GM19035 (cell line): Measurements from ENCODE around the gene UBE2J2.

Source experiments
- ATAC-seq: cut with Tn5 transposase; IDR thresholded peaks from one replicate; pipeline ENCODE4 v1.9.1; 2021; ENCODE audit not compliant: unreplicated experiment

UBE2J2 gene

DNA sequence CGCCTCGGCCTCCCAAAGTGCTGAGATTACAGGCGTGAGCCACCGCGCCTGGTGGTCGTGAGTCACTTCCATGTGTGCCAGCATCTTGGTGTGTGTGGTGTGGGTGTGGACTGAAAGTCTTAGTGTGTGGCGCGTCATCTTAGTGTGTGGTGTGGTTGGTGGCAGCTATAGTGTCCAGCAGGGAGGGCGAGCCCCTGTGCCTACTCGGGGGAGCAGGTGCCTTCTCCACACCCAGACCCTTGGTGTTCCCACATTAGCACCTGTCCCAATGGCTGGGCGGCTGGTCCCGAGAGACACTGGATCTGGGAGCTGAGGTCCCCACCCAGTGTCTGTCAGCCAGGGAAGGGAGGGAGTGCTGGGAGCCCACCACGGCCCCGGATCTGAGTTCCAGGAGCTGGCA lies 9.3 kb upstream of the UBE2J2 start:
- ATAC-seq: no peak

DNA sequence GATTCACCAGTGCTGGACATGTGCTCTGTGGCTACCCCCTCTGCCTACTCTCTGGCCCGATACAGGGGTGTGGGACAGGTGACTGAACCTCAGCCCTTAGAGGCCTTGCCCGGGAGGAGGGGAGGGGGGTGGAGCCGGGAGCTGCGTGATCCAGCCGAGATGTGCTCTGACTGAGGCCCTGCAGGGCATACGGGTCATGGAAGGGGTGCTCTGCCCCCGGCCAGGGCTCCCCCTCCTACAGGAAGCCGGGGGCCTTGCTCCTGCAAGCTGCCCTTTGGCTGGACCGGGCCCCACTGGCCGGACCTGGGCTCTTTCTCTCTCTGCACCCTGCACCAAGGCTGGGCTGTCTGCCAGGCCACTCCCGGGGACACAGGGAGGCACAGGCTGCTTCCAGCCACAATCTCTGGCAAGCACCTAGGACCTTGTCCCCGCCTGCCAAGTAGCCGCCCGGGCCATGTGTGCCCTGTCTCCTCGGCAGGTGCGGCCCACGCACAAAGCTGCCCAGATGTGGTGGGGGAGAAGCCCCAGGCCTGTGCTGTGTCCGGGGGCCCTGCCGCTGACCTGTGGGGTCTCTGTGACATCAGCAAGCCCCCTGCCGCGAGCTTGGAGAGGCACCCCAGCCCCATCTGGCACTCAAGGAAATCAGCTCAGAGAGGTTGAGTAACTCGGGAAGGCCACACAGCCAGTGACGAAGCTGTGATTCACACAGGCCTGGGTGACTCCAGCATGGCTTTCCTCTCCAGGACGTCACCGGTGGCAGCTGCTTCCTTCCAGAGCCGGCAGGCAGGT lies 8.1 kb upstream of the UBE2J2 start:
- no peak for ATAC-seq

DNA sequence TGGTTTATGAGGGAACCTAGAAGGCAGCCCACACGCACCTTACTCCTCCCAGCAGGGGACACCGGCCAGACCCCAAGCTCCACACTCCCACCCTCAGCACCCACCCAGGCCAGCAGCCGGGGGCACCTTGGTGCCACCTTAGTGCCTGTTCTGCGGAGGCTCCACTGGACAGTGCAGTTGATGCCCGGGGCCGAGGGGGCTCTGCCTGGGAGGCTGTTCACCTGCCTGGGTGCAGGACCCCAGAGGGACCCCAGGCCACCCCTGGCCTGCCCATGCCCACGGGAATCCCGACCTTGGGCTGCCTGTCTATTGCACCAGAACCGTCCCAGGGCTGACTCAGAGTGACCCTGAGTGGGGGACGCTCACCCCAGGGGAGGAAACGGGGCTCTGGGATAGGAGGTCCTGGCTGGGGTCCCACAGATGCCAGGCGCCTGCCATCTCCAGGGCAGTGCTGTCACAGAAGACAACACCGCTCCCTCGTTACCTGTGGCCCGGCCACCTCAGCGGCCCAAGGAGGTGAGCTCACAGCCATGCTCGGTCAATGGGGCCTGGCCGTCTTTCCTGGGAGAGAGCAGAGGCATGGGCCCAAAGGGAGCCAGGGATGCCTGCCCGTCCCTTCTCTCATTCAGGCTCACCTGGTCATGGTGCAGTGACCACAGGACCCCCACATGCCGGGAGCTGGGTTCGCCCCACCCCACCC lies 7.3 kb upstream of the UBE2J2 start:
- no peak for ATAC-seq

DNA sequence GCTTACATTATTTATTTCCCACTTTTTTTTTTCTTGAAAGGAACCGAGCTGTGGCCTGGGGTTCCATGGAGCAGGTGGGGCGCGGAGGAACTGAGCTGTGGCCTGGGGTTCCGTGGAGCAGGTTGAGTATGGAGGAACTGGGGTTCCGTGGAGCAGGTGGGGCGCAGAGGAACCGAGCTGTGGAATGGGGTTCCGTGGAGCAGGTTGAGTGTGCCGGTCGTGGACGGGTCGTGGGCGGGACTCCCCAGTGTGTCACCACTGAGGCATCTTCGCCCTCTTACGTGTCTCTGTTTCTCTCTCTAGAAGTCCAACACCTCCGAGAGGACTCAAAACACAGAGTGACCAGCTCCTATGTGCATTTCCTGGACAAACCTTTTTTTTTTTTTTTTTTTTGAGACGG lies 5.4 kb upstream of the UBE2J2 start:
- ATAC-seq: no peak

DNA sequence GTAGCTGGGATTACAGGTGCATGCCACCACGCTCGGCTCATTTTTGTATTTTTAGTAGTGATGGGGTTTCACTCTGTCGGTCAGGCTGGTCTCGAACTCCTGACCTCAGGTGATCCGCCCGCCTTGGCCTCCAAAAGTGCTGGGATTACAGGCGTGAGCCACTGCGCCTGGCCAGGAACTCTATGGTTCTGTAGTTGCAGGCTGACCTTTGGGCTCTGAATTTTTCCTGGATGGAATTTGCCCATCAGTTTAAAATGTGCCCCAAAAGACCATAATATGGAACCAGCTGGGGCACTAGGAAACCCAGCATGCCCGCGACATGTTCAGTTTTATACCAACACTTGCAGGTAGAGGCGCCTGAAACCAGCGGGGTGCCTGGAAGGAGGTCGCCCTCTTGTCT lies 5.0 kb upstream of the UBE2J2 start:
- no peak for ATAC-seq

DNA sequence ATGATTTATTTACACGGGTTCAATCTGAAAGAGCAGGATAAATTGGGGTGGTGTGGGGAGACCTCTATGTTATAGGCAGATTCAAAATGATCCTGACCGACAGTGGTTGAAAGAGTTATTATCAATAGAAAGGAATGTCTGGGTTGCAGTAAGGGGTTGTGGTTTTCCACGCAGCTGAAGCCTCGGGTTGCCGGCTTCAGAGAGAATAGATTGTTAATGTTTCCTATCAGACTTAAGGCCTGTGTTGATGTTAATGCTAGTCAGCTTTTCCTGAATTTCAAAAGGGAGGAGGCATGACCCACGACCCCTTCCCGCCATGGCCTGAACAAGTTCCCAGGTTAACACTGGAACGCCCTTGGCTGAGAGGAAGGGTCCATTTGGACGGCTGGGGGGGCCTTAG lies 2.2 kb upstream of the UBE2J2 start:
- ATAC-seq: no peak

DNA sequence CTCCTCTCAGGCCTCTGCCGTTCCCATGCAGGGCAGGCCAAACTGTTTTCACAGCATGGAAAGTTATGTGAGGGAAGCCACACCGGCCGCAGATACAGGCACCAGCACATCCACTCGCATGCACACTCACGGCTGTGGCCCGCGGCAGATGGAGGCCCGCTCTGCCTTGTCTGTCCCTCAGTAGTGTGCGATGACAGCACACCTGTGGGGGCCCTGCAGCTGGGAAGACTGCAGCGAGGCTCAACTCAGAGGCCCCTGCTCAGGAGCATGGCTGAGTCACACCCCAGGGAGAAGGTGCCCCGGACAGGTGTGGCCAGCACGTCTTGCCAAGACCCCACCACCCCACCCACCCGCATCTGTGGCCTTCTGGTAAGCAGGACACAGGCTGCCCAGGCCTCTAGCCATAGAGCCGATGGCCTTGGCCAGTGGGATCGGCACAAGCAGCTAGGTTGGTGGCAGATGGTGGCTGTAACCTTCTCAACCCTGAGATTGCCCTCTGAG lies 1.3 kb upstream of the UBE2J2 start:
- no peak for ATAC-seq

DNA sequence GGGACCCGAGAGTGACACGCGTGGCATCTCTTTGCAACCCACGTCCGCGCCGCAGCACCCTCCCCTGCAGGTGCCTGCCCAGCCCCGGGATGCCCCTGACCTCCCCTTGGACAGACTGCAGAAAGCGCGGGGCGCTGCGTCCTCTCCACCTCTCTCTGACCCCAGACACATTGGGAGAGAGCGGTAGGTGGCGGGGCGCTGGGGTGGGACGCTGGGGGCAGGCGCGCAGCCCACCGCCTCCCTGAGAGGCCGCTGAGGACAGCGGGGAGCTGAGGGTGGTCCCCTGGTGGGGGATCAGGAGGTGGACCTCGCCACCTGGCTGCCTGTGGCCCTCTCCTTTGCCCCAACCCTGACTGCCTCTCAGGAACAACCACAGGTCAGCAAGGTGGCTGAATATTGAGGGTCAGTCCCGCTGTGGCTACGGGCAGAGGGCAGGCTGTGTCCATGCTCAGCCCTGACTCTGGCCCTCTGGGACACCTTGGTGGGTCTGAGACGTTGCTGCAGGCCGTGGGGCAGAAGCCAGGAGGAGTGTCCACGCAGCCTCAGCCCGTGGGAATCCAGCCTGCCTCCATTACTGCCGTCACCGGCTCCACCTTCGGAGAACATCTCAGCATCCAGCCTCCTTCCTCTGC lies 761 bp upstream of the UBE2J2 start:
- peak; percentile 9 for ATAC-seq

DNA sequence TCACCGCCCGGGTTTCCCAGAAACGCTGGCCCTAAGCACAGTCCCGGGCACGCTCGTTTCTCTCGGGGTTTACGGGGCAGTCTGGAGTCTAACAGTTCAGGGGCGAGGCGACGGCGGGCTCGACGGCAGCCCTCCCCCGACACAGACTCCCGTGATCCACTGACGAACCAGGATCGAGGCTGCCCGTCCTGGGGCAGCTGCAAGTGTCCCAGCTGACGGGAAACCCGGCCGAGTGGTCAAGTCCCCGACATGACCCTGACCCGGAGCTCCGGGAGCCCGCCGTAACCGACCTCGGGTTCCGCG lies 494 bp downstream of the UBE2J2 start:
- ATAC-seq: peak; percentile 4

DNA sequence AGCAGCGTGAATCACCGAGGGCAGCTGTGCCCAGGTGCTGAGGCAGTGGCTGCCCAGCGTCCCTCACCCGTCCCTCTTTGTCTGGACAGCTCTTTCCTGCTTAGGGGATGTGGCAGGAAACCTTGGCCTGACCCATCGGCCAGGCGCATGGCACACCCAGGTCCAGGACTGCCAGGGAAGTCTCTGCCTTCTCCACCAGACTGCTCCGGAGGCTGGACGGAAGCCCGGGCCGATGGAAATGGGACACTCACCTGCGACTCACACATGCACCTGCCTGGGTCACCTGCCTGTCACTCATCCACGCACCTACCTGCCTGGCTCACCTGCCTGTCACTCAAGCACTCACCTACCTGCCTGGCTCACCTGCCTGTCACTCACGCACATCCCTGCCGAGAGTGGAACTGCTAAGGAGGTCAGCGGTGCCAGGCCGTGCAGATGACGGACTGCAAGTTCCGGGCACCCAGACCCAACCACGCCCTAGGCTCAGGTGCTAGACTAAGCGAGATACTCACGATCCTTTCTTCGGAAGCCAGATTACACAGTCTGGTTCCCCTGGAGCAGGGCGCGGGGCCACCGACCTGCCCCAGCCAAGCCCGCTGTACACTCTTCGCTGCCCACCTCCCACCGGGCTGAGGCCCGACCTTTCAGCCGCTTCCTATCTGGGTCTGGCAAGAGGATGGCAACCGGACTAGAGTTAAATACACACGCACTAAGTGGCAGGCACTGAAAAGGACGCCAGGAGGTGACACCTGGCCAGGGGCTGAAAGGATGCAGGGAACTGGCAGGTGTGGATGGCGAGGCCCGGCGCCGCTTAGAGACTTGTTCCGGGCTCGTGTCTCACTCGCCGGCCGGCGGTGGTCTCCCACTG lies 1.1 kb downstream of the UBE2J2 start:
- no peak for ATAC-seq

DNA sequence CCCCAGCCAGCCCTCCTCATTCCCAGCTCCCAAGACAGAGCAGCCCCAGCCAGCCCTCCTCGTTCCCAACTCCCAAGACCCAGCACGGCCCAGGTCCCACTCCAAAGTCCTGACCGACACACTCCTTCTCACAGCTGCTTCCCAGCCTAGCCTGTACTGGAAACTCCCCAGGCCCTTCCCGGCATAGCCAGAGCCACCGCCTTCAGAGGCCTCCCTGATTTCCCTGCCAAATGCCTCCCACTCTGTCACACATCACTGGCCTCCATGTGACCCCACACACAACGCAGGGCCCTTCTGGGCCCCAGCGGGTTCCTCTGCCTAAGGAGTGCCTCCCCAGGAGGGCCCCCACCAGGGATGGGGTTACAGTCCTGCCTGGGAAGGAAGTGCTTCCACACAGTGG lies 2.8 kb downstream of the UBE2J2 start:
- ATAC-seq: no peak

DNA sequence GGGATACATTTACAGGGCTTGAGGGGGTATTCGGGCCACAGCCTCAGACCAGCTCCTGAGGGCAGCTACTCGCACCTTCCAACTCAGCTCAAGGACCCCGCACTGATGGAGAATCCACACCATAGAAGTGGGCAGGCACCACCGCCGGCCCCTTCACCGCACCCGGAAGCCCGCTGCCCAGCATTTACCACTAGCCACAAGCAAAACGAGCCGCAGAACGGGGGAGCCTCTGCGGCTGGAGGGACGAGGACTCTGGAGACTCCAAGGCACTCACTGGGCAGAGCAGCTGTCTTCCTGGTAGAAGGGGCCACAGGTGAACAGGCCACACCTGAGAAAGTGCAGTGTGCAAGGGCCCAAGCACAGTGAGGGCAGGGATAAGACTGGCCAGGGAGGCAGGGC lies 5.4 kb downstream of the UBE2J2 start:
- no peak for ATAC-seq

DNA sequence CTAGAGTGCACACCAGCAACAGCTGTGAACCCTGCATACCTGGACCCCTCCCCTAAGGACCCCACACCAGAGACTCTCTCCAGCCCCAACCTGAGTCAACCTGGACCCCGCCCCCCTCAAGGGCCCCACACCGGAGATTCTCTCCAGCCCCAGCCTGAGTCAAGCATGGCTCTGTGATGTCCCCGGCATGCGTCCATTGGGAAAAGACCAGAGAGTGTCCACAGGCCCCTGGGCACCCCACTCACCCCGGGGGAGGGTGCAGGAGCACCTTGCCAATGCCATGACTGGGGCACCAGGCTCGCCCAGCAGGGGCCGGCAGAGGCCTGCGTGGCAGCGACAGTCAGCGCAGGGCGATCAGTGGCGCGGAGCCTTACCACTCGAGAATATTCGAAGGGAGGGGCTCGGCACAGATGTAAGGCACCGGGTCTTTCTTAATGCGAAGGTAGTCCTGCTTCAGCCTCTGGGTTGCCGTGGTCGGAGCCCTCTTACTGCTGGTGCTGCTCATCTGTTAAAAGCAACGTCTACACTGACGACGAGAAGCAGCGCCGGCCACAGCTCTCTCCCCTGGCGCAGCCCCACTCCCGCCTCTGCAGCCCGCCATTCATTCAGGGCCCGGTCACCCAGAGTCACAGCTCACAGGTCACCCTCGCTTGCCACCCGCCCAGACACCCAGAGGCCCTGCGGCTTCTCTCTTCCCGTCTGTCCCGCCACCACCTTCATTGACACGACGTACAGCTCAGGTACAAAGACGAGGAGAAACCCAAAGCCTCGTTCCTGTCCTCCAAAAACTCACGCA lies 6.0 kb downstream of the UBE2J2 start:
- ATAC-seq: no peak

DNA sequence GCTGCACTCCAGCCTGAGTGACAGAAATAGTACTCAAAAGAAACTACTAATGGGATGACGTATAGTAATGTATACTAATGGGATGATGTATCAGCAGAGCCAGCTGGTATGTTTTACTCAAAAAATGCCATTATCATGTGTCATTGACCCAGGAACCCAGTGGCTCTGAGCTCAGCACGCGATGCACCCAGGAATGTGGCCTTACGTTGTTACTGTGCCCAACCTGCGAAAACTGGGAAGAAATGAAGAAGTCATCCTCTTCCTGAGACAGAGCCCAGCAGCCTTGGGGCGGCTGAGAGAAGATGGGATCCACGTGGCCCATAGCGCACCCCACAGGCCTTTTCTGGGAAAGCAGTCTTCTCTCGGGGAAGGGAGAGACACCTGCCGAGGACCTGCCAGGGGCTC lies 8.8 kb downstream of the UBE2J2 start:
- no peak for ATAC-seq

DNA sequence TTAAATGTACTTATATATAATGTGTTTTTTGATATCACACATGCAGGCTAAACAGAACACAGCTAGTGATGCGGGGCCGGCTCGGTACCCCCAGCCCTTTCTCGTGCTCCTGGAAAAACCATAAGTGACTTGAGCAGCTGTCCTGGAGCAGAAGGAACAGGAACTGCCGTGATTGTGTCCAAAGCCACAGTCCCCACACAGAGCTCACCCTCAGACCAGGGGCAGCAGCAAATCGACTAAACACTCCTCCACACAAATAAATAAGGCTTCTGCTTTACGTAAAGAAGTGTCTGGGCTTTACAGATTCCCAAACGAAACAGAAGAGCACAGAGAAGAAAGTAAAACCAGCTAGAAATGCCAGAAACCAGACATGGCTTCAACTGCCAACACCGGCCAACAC lies 9.6 kb downstream of the UBE2J2 start:
- ATAC-seq: no peak

DNA sequence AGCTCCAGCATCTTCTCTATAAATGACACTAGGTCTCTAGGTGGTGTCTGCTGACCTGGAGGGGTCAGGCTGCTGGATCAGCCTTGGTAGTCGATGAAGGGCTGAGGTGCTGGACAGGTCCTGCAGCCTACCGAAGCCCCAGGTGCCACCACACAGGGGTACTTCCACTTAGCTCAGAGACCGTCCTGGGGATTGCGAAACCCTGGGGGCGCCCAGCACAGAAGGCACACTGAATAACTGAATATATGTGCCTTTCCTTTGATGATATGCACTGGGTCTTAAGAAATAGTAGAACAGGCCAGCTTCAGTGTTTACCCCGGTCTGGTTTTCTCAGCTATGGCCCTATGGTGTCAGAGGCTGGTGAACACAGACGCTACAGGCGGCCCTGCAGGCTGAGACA lies 10.9 kb downstream of the UBE2J2 start:
- ATAC-seq: no peak

DNA sequence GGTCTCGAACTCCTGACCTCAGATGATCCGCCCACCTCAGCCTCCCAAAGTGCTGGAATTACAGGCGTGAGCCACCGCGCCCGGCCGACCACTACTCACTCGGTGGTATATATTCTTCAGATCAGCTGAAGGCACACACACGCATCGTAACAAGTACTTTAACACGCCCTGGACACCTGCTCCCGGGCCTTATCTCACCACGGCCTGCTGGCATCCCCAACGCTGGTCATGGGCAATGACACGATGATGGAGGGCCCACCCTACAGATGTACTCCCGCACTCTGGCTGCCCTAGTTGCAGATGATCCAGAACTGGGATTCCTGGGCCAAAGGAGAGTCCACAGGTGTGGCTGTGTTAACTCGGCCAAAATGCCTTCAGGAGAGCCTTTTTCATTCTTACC lies 11.6 kb downstream of the UBE2J2 start:
- ATAC-seq: no peak

DNA sequence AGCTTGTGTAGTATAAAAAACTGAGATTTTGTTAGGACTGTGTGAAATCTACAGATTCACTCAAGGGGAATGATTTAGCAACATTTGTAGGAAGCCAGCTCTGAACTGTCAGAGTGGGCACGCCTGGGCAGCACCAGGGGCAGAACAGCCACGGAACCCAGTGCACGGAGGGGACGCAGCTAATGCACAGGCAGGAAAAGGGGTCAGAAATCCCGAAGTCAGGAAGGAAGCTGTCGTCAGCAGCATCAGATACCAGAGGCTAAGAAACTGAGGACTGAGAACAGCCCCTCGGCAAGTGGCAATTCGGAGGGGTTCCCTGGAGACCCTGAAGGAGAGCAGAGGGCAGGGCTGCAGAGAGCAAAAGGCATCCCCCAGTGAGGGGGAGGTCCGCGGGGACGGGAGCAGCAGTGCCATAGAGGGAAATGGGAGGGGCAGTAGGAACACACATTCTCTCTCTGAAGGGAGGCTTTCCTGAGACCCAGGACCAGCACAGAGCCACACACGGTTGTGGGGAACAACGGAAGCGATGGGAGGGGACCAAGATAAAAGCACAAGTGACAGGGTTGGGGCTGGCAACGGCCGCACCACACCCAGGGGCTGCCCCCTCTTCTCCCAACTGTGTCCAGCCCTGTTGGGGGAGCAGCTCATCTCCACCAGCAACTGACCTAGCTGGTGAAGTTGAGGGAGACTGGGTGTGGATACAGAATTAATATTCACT lies 12.7 kb downstream of the UBE2J2 start:
- no peak for ATAC-seq

DNA sequence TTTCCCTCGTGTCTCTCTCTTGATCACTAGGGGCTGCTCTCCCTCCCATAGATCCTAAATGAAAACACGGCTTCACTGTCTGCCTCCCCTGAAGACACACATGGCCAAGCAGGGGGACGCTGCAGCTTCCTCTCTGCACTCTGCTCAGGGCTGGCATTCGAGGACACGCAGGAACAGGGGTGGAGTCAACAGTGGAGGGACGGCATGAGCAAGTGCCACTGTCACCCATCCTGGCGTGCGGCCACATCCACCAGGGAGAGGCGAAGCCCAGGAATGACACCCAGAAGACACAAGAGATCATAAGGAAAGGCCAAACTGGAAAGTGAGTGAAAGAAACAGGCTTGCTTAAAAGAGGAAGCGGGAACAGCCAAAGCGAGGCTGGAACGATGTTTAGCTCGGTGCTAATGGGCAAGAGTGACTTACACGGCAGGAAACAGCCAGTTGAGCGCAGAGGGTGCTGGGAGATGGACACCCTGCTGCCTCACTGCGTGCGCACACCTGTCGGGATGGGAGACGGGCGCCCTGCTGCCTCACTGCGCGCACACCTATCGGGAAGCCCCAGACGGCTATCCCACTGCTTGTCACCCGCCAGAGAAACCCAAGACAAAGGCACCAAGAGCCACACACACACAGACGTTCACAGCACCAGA lies 13.6 kb downstream of the UBE2J2 start:
- no peak for ATAC-seq
